Right cardiac atrium (tissue), 5 donors: ENCODE results near the gene MCFD2. TPM values are rescaled to one million over a fixed set of nuclear protein-coding genes. Genes with fewer than 3 reads are reported as not detected.

Source experiments
- ATAC-seq, 2 donors: fragments of 200-7000 bp; cut with Tn5 transposase; one replicate each; pipeline versions ENCODE4 v1.8.0 to v1.9.1; 2020; ENCODE audit warnings: moderate library complexity in 2 of 2, mild to moderate bottlenecking in 1 of 2
- DNase-seq, 3 donors: peaks; one replicate each; pipeline ENCODE4 v3.0.0-alpha.2; 2020
- H3K27ac ChIP-seq: one replicate; pipeline ENCODE4 v1.5.1; 2013; ENCODE audit warnings: mild to moderate bottlenecking, low read length, control low read depth, moderate library complexity
- H3K27me3 ChIP-seq: one replicate; pipeline ENCODE4 v1.6.1; 2013; ENCODE audit not compliant: control insufficient read depth, insufficient read depth
- H3K4me1 ChIP-seq: one replicate; pipeline ENCODE4 v1.6.1; 2013; ENCODE audit warnings: low read length; ENCODE audit not compliant: control insufficient read depth, insufficient read depth
- H3K4me3 ChIP-seq: one replicate; pipeline ENCODE4 v1.5.1; 2013; ENCODE audit warnings: low read length, control low read depth
- H3K9me3 ChIP-seq: one replicate; pipeline ENCODE4 v1.6.1; 2013; ENCODE audit warnings: low read length; ENCODE audit not compliant: control insufficient read depth
- WGBS: extraction: QIAGEN DNeasy Blood & Tissue Kit; methylation state at CpG from one replicate; pipeline ENCODE4 v1.1.7; 2013; 5-methylcytosine and 5-hydroxymethylcytosine counted together
- intact Hi-C, 4 donors: fragments of 100-400 bp; cut with DNase I; formaldehyde crosslinking; loops; one replicate each; pipeline versions ENCODE4 v1.11.0 to v1.14.0; 2022 to 2023
- polyA plus RNA-seq: library from polyadenylated mRNA; stranded (reverse); fragments of 200-250 nt; gene quantifications from one replicate; pipeline ENCODE4 v1.2.3, GENCODE V29; 2013
- total RNA-seq, 4 donors: library from RNA; stranded (reverse); fragmentation: NEBNext Ultra II Directional; extraction: Animal tissue kit (Norgen Biotek cat#: 25700); gene quantifications; one replicate each; pipeline ENCODE4 v1.2.1, GENCODE V29; 2021
- donor health status: healthy with polysubstance abuse.
- donor health status: DM: no; HTN: yes; CAD: no.
- donor health status: DM: no; HTN: no; CAD: no.
- donor health status: DM: no; HTN: yes; CAD: no; lungs with severe emphysema.
- donor health status: DM: yes; HTN: yes; CAD: no.

The MCFD2 gene
- total and polyA plus RNA-seq, 5 donors = 27.1 to 103 (median 73.5) TPM

DNA sequence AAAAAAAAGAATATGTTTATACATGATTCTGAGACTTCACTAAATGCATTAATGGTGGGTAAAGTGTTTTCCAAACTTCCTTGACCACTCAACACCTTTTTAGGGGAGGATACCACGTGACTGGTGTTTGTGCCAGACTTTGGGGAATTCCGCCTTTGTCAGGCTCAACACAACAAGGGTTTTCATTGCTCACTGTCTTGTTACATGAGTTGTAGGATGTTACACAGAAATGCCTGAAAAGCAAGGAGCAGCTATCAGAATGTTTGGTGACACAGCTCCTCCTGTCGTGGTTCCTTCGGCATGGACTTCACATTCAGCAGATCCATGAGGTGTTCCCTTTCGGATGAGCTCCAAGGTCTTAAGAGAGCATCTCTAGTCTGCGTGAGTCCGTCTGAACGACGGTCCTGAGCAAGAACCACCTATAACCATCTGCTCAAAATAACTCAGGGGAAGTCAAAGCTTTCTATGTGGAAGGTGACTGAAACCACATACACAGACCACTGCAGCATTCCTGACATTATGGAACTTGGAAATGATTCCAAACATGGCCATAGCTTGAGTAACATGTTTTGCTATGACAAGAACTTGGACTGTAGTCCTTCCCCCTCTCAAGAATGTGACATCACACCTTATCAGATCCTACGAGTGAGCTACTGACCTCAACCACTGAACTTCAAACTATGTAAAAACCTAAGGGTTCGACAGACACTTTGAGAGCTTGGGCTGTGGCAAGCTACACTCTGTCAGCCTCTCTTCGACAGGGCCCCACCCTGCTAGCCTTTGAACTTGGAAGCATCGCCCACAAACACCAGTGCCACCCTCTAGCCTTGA is 57.5 kb downstream of the MCFD2 start:
- H3K9me3 ChIP-seq = no peaks in the 10 kb centered on the region
- peaks cover 20% of the 10 kb centered on the region for H3K4me1 ChIP-seq
- WGBS = 80% methylated on average over 13 of the region's 13 CpGs
- DNase-seq = no peak
- H3K27ac ChIP-seq = no peak overlapping the region
- no peak for ATAC-seq
- H3K27me3 ChIP-seq = no peaks in the 10 kb centered on the region
- H3K4me3 ChIP-seq = no peak overlapping the region
- intact Hi-C loops = no loop called here

DNA sequence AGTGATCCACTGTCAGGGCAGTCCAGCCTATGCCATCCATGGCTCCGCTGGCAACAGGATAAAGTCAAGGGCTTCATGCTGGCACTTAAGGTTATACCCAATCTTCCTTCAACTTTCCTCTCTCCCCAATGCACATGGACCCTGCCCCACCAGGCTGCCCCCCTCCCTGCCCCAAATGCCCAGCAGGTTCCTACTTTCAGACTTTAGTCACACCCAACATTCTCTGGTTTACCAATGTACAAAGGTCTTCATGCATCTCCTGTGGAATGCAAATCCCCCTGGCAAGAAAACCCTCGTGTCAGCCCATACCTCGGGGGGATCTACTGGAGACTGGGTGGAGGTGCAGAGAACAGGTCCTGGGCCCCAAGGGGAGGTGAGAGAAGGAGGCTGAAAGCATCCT is 59.3 kb downstream of the MCFD2 start:
- no peak for DNase-seq
- intact Hi-C loops = no loop called here
- H3K4me3 ChIP-seq = no peak overlapping the region
- peaks cover 15% of the 10 kb centered on the region for H3K4me1 ChIP-seq
- H3K27ac ChIP-seq = peak overlapping the region; percentile 63
- no peaks in the 10 kb centered on the region for H3K9me3 ChIP-seq
- no peak for ATAC-seq
- no peaks in the 10 kb centered on the region for H3K27me3 ChIP-seq
- 96% methylated on average over 3 of the region's 3 CpGs for WGBS

DNA sequence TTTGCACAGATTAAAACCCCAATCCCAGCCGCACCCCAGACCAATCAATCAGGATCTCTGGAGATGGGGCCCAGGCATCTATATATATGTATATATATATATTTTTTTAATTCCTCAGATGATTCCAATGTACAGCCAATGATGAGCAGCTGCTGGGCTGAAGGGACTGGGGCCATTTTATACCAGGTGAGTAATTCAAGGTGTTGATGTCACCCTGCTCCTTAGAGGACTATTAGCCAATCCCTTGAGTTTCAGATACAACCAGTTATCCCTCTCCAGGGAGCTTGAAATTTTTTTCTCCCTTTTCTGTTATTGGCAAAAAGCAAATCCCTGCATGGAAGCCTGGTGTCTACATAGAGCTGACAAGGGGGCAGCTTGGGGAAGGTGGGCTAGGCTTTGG is 59.8 kb downstream of the MCFD2 start:
- intact Hi-C loops = no loop called here
- Histone ChIP-seq H3K27ac (peak overlapping the region; percentile 85), H3K27me3 (no peaks in the 10 kb centered on the region), H3K4me3 (no peak overlapping the region), H3K4me1 (peaks cover 20% of the 10 kb centered on the region), H3K9me3 (no peaks in the 10 kb centered on the region)
- no peak for DNase-seq
- 88% methylated on average over 1 of the region's 1 CpG for WGBS
- no peak for ATAC-seq

DNA sequence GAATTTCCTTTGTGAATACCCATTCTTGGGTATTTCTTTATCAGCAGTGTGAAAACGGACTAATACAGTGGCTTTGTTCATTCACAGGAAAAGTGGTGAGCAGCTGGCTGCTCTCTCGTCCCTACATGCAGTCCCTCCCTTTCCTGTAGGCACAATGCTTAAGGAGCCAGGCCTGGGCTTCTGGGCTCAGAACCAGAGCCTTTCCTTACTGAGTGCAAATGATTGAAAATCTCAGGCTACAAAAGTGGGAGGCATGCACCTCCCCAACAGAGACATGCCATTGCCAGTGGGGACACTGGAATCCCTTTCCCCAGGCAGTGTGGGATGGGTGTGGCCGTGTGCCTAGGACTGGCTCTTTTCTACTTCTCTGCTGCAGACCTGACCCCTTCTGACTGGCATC is 61.3 kb downstream of the MCFD2 start:
- Histone ChIP-seq H3K4me1 (peaks cover 31% of the 10 kb centered on the region), H3K27ac (peak overlapping the region; percentile 94), H3K9me3 (no peaks in the 10 kb centered on the region), H3K27me3 (no peaks in the 10 kb centered on the region), H3K4me3 (no peak overlapping the region)
- intact Hi-C loops = no loop called here
- ATAC-seq (peak; percentile 62 to 78), DNase-seq (peak; percentile 61 to 82 (median 76))
- WGBS = 48% methylated on average over 3 of the region's 3 CpGs

DNA sequence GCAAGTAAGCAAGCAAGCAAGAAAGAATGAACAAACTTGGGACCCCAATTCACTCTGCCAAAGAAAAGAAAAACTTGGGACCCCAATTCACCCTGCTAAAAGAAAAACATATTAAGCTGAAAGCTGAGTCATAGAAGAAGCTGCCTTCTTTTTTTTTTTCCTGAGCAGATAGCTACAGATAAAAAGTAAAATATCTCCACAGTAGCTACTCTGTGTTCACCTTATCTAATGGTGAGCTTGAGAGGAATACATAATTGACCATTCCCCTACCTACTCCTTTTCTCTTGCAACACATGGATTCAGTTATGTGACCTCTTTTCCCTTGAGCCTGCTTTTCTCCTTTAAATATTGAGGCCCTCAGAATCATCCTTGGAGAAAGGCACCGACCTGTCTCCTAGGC is 63.0 kb downstream of the MCFD2 start:
- Histone ChIP-seq H3K4me3 (no peak overlapping the region), H3K9me3 (no peaks in the 10 kb centered on the region), H3K4me1 (peaks cover 42% of the 10 kb centered on the region), H3K27me3 (no peaks in the 10 kb centered on the region), H3K27ac (no peak overlapping the region)
- WGBS = 88% methylated on average over 1 of the region's 1 CpG
- intact Hi-C loops = no loop called here
- DNase-seq = no peak
- ATAC-seq = no peak

DNA sequence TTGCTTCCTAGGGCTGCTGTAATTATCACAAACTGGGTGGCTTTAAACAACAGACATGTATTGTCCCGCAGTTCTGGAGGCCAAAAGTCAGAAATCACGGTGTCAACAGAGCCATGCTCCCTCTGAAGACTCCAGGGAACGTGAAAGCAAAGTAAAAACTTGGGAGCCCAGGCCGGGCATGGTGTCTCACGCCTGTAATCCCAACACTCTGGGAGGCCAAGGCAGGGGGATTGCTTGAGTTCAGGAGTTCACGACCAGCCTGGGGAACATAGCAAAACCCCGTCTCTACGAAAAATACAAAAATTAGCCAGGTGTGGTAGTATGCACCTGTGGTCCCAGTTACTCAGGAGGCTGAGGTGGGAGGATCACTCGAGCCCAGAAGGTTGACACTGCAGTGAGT is 63.5 kb downstream of the MCFD2 start:
- H3K27me3 ChIP-seq = no peaks in the 10 kb centered on the region
- H3K9me3 ChIP-seq = no peaks in the 10 kb centered on the region
- 86% methylated on average over 9 of the region's 9 CpGs for WGBS
- H3K4me3 ChIP-seq = no peak overlapping the region
- intact Hi-C loops = no loop called here
- H3K27ac ChIP-seq = no peak overlapping the region
- H3K4me1 ChIP-seq = peaks cover 44% of the 10 kb centered on the region
- no peak for DNase-seq
- ATAC-seq = no peak

Other genes starting within 250 kb of the MCFD2 start
- 10 to 100 TPM; 22.4 to 27.5 (median 23.3) TPM for gene SOCS5, start 216.5 kb downstream of the MCFD2 start, total RNA-seq
- gene SOCS5, start 216.5 kb downstream of the MCFD2 start, polyA plus RNA-seq = 9.4 TPM
- gene TTC7A, start 25.4 kb upstream of the MCFD2 start, total RNA-seq = 10 to 100 TPM in 1 of 4 donors, 1 to 10 TPM in 3; 6.4 to 10.1 (median 9.2) TPM
- gene TTC7A, start 25.4 kb upstream of the MCFD2 start, polyA plus RNA-seq = 6.0 TPM
- gene STPG4, start 239.5 kb upstream of the MCFD2 start, total RNA-seq = under 1 TPM in 2 of 4 donors, not detected in 2; 0.20 to 0.29 TPM
- not detected for gene STPG4, start 239.5 kb upstream of the MCFD2 start, polyA plus RNA-seq